Right lobe of liver (tissue), 6 donors: ENCODE results near the gene MIR17HG. TPM values are rescaled to one million over a fixed set of nuclear protein-coding genes. Genes with fewer than 3 reads are reported as not detected.
A peak's percentile ranks its signal among the peaks of the same experiment; 100 is the strongest.

Experiments
- ATAC-seq, 4 donors: fragments of 200-7000 bp; cut with Tn5 transposase; one replicate each; pipeline ENCODE4 v1.9.1; 2020; ENCODE audit warnings: mild to moderate bottlenecking in 4 of 4, moderate library complexity in 4 of 4
- DNase-seq, 3 donors: peaks; one replicate each; pipeline ENCODE4 v3.0.0-alpha.2; 2020
- H3K27ac ChIP-seq, 3 donors: fragments of 200-600 bp; one replicate each; pipeline ENCODE4 v1.8.0; 2022
- H3K27me3 ChIP-seq, 2 donors: fragments of 200-600 bp; one replicate each; pipeline ENCODE4 v1.8.0; 2022
- H3K36me3 ChIP-seq, 4 donors: fragments of 200-600 bp; sonication (generic) in 1 of 4; one replicate each; pipeline versions ENCODE4 v1.5.1 to v1.8.0; 2017 to 2022; ENCODE audit warnings: control low read depth in 1 of 4
- H3K4me1 ChIP-seq, 4 donors: fragments of 200-600 bp; sonication (generic) in 1 of 4; one replicate each; pipeline versions ENCODE4 v1.5.1 to v1.8.0; 2017 to 2022; ENCODE audit warnings: control low read depth in 1 of 4
- H3K4me3 ChIP-seq, 3 donors: fragments of 200-600 bp; one replicate each; pipeline ENCODE4 v1.8.0; 2022
- H3K9me3 ChIP-seq, 4 donors: fragments of 200-600 bp; sonication (generic) in 1 of 4; one replicate each; pipeline versions ENCODE4 v1.5.1 to v1.8.0; 2017 to 2022; ENCODE audit warnings: control low read depth in 1 of 4
- POLR2A ChIP-seq: fragments of 450-650 bp; IDR thresholded peaks from one replicate; pipeline ENCODE4 v1.6.1; 2017; ENCODE audit warnings: antibody characterized with exemption, mild to moderate bottlenecking
- WGBS: methylation state at CpG from one replicate; pipeline ENCODE4 v1.1.6; 2018; ENCODE audit warnings: low coverage, low lambda C conversion rate; ENCODE audit not compliant: insufficient coverage; ENCODE audit errors: missing lambda C conversion rate; 5-methylcytosine and 5-hydroxymethylcytosine counted together
- intact Hi-C, 2 donors: fragments of 100-400 bp; cut with DNase I; formaldehyde crosslinking; loops; one replicate each; pipeline versions ENCODE4 v1.11.2 to v1.14.1; 2022
- total RNA-seq, 6 experiments: library from RNA; depleted of rRNA in 2 of 6; stranded (reverse); fragments of >200 nt in 2 of 6; fragmentation: NEBNext Ultra II Directional in 3 of 6; extraction: Animal tissue kit (Norgen Biotek cat#: 25700) in 3 of 6; gene quantifications; one replicate each; pipeline versions ENCODE4 v1.1.0 to v1.2.4, GENCODE V29; 2016 to 2023
- TF ChIP-seq, protein P1 (sequence below), 4 donors: fragments of 200-600 bp in 3 of 4; fragments of 450-650 bp in 1 of 4; IDR thresholded peaks; one replicate each; pipeline versions ENCODE4 v1.5.1 to v1.8.0; 2016 to 2022; ENCODE audit warnings: antibody characterized with exemption in 4 of 4, mild to moderate bottlenecking in 2 of 4
- donor health status: DM: no; HTN: yes; CAD: no.
- donor health status: DM: no; HTN: no; CAD: no.
- donor health status: DM: no; HTN: no; CAD: no.
- donor health status: DM: no; HTN: yes; CAD: no.
- donor health status: DM: no; HTN: yes; CAD: no.

Gene MIR17HG
- total RNA-seq, 6 experiments from 2014 or later, result 1.8 to 3.8 (median 2.4) TPM

DNA sequence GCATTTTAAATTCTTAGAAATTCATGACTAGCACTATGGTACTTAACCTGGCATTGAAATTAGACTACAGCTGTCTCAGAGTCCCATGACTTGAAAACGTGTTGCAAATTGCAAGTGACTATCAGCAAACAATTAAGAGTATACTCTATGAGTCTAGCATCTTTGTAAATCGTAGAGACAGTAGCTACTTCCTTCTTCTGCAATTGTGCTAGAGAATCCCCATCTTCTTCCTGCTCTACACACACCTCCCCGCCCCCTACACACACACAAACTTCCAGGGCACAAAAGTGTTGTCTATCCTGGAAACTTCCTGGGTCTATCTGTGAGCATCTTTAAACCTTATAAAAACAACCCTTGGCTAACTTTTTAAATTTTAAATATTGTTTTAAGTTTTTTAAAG is 35.2 kb upstream of the MIR17HG start:
- ATAC-seq (no peak), DNase-seq (no peak)
- Histone ChIP-seq H3K27me3 (peaks cover 20 to 26% of the 10 kb centered on the region in 2 donors), H3K27ac (no peak overlapping the region), H3K4me3 (no peak overlapping the region), H3K36me3 (no peaks in the 10 kb centered on the region), H3K9me3 (no peaks in the 10 kb centered on the region), H3K4me1 (no peaks in the 10 kb centered on the region)
- TF ChIP-seq, protein P1, sequence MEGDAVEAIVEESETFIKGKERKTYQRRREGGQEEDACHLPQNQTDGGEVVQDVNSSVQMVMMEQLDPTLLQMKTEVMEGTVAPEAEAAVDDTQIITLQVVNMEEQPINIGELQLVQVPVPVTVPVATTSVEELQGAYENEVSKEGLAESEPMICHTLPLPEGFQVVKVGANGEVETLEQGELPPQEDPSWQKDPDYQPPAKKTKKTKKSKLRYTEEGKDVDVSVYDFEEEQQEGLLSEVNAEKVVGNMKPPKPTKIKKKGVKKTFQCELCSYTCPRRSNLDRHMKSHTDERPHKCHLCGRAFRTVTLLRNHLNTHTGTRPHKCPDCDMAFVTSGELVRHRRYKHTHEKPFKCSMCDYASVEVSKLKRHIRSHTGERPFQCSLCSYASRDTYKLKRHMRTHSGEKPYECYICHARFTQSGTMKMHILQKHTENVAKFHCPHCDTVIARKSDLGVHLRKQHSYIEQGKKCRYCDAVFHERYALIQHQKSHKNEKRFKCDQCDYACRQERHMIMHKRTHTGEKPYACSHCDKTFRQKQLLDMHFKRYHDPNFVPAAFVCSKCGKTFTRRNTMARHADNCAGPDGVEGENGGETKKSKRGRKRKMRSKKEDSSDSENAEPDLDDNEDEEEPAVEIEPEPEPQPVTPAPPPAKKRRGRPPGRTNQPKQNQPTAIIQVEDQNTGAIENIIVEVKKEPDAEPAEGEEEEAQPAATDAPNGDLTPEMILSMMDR (IDR thresholded peaks at IDR 0.05), result no peak
- TF ChIP-seq POLR2A, result no peak
- 24% methylated on average over 3 of the region's 3 CpGs for WGBS
- intact Hi-C loops, result no loop called here

DNA sequence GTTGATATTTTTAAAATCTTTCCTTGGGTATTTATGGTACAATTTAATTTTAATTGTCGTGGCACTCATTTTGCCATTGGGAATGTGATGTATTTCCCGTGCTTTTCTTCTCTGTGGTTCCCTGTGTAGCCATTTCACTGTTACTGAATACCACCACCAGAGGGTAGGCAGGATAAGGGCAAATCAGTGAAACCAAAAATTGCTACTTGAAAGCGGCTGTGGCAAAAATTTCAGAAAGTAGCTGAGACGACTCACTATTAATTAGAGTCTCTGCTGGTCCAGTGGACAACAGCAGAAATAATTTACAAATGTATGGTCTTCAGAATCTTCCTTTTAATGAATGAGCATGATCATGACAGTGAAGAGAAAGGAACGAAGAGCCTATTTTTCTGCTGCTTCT is 34.4 kb upstream of the MIR17HG start:
- peak; percentile 78 to 90 (median 82) for ATAC-seq
- no peak for DNase-seq
- intact Hi-C loops, result no loop called here
- TF ChIP-seq POLR2A, result no peak
- TF ChIP-seq, protein P1 (IDR thresholded peaks at IDR 0.05), result peak; percentile 51 to 64 (median 54)
- Histone ChIP-seq H3K27me3 (peaks cover 20 to 26% of the 10 kb centered on the region in 2 donors), H3K4me1 (no peaks in the 10 kb centered on the region), H3K36me3 (no peaks in the 10 kb centered on the region), H3K9me3 (no peaks in the 10 kb centered on the region), H3K4me3 (no peak overlapping the region), H3K27ac (no peak overlapping the region)
- WGBS, result 7% methylated on average over 5 of the region's 5 CpGs

DNA sequence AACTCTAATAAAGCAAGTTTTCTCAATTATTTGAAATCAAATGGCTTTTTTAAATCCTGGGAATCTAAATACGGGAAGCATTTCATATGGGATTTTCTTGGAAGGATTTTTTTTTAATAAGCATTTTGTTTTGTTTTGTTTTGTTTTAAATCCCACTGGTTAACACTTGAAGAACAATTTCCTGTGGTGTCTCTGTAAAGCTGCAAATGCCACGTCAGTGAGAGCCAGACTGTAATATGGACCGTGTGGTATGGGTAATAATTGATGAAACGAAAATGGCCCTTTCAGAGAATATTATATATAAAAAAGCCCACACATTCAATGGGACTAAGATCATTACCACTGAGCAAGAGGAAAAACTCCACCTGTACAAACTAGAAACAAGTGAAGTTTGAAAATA is 33.9 kb upstream of the MIR17HG start:
- no peak for TF ChIP-seq POLR2A
- TF ChIP-seq, protein P1 (IDR thresholded peaks at IDR 0.05), result no peak
- Histone ChIP-seq H3K4me3 (no peak overlapping the region), H3K27ac (no peak overlapping the region), H3K9me3 (no peaks in the 10 kb centered on the region), H3K4me1 (no peaks in the 10 kb centered on the region), H3K36me3 (no peaks in the 10 kb centered on the region), H3K27me3 (peaks cover 20 to 26% of the 10 kb centered on the region in 2 donors)
- no peak for DNase-seq
- intact Hi-C loops, result no loop called here
- ATAC-seq, result no peak
- WGBS, result 24% methylated on average over 4 of the region's 4 CpGs

DNA sequence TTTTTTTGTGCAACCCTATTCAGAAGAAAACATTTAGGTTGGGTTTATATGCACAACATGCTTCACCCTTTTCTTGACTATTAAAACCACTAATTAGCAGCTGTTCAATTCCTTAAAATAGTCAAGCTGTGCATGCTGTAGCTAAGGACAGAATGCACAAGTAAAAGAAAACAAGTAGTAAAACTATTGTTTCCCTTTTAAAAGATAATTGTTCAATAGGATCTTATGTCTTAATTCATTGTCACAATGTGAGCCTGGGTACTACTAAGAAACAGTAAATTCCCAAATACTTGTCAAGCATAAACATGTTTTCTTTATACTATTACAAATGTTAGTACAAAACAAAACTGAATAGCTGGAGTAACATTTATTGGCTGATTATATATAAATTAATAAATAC is 32.6 kb upstream of the MIR17HG start:
- no peak for TF ChIP-seq POLR2A
- TF ChIP-seq, protein P1 (IDR thresholded peaks at IDR 0.05), result no peak
- Histone ChIP-seq H3K9me3 (no peaks in the 10 kb centered on the region), H3K27me3 (peaks cover 20 to 26% of the 10 kb centered on the region in 2 donors), H3K36me3 (no peaks in the 10 kb centered on the region), H3K4me1 (no peaks in the 10 kb centered on the region), H3K27ac (no peak overlapping the region), H3K4me3 (no peak overlapping the region)
- intact Hi-C loops, result no loop called here
- DNase-seq, result no peak
- no peak for ATAC-seq

DNA sequence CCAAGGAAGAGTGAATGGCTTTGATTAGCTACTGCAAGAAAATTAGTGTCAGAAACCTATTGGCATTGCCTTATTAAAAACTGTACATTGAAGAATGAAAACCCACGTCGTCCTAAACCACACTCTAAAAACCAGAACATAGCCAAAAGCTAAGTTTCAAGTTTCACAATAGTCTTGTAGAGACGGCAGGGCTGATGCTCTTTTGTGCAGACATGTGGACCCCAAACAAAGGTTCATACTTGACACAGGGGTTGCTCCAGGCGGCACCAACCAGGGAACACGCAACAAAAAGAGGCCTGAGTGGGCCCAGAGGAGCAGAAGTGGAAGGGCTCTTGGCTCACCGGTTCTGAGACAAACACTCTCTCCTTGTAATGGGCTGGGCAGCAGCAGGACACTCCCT is 28.6 kb upstream of the MIR17HG start:
- 77% methylated on average over 2 of the region's 6 CpGs for WGBS
- Histone ChIP-seq H3K36me3 (no peaks in the 10 kb centered on the region), H3K4me1 (no peaks in the 10 kb centered on the region), H3K27me3 (peaks cover 20 to 24% of the 10 kb centered on the region in 2 donors), H3K27ac (no peak overlapping the region), H3K4me3 (no peak overlapping the region), H3K9me3 (no peaks in the 10 kb centered on the region)
- DNase-seq, result no peak
- TF ChIP-seq, protein P1 (IDR thresholded peaks at IDR 0.05), result no peak
- TF ChIP-seq POLR2A, result no peak
- intact Hi-C loops, result no loop called here
- no peak for ATAC-seq
